ENCODE results near the gene AFTPH. TPM values are rescaled to one million over a fixed set of nuclear protein-coding genes. Genes with fewer than 3 reads are reported as not detected.

The AFTPH gene
- total and polyA plus RNA-seq, 8 donors, result 16.1 to 35.4 (median 19.6) TPM

- no peak for ATAC-seq
- H3K9me3 ChIP-seq, result no peaks in the 10 kb centered on the region
- no peaks in the 10 kb centered on the region for H3K27me3 ChIP-seq
- peaks cover 0 to 9% (median 0%) of the 10 kb centered on the region in 3 donors for H3K4me1 ChIP-seq
- H3K27ac ChIP-seq, result no peak overlapping the region
- peaks cover 0 to 9% (median 0%) of the 10 kb centered on the region in 3 donors for H3K36me3 ChIP-seq
- no peak overlapping the region for H3K4me3 ChIP-seq
- DNase-seq, result no peak
- no peak for FAIRE-seq
- intact Hi-C loops (cut with DNase I), result no loop called here
- WGBS, 2 donors, result 82 to 89% methylated on average over 7 of the region's 7 CpGs
- TF ChIP-seq CTCF (IDR thresholded peaks at IDR 0.05), result no peak
These were observed 105.7 kb downstream of the AFTPH start for GRCh38 chr2:64629875-64630274.

GRCh38 chr2:64630752-64631151 lies 106.6 kb downstream of the AFTPH start:
- FAIRE-seq (no peak), ATAC-seq (no peak), DNase-seq (no peak)
- Histone ChIP-seq H3K27ac (no peak overlapping the region), H3K4me3 (no peak overlapping the region), H3K9me3 (no peaks in the 10 kb centered on the region), H3K27me3 (no peaks in the 10 kb centered on the region), H3K36me3 (peaks cover 0 to 18% (median under 1%) of the 10 kb centered on the region in 3 donors), H3K4me1 (peaks cover 0 to 9% (median 0%) of the 10 kb centered on the region in 3 donors)
- intact Hi-C loops (cut with DNase I), result no loop called here
- WGBS, 2 donors, result 94 to 97% methylated on average over 10 of the region's 10 CpGs
- no peak for TF ChIP-seq CTCF (IDR thresholded peaks at IDR 0.05)

GRCh38 chr2:64631771-64632170 lies 107.6 kb downstream of the AFTPH start:
- intact Hi-C loops (cut with DNase I), result no loop called here
- no peaks in the 10 kb centered on the region for H3K9me3 ChIP-seq
- H3K4me3 ChIP-seq, result no peak overlapping the region
- no peak for TF ChIP-seq CTCF (IDR thresholded peaks at IDR 0.05)
- H3K27ac ChIP-seq, result no peak overlapping the region
- no peaks in the 10 kb centered on the region for H3K27me3 ChIP-seq
- FAIRE-seq, result no peak
- WGBS, 2 donors, result 90 to 92% methylated on average over 3 of the region's 3 CpGs
- DNase-seq, result no peak
- H3K4me1 ChIP-seq, result peaks cover 0 to 9% (median 0%) of the 10 kb centered on the region in 3 donors
- no peak for ATAC-seq
- peaks cover 0 to 23% (median 4%) of the 10 kb centered on the region in 3 donors for H3K36me3 ChIP-seq

- H3K4me1 ChIP-seq, result peaks cover 0 to 12% (median 0%) of the 10 kb centered on the region in 3 donors
- TF ChIP-seq CTCF (IDR thresholded peaks at IDR 0.05), result no peak
- no peaks in the 10 kb centered on the region for H3K9me3 ChIP-seq
- peaks cover 0 to 23% (median 4%) of the 10 kb centered on the region in 3 donors for H3K36me3 ChIP-seq
- 83 to 84% methylated on average over 9 of the region's 9 CpGs for WGBS, 2 donors
- no peak for FAIRE-seq
- ATAC-seq, result no peak
- H3K27ac ChIP-seq, result no peak overlapping the region
- no peaks in the 10 kb centered on the region for H3K27me3 ChIP-seq
- no peak for DNase-seq
- H3K4me3 ChIP-seq, result no peak overlapping the region
- intact Hi-C loops (cut with DNase I), result no loop called here
These were observed 109.0 kb downstream of the AFTPH start for GRCh38 chr2:64632835-64633819.
